Ureter (tissue), 1 donor: ENCODE data around the gene CATSPERZ. TPM values are rescaled to one million over a fixed set of nuclear protein-coding genes. Genes with fewer than 3 reads are reported as not detected.

Experiments used
- DNase-seq: peaks from one replicate; pipeline ENCODE4 v3.0.0-alpha.2; 2020; ENCODE audit warnings: low spot score
- total RNA-seq: library from RNA; stranded (reverse); gene quantifications from one replicate; pipeline ENCODE4 v1.2.4, GENCODE V29; 2023
- donor health status: DM: yes; HTN: yes; CAD: no.

Gene CATSPERZ, protein sequence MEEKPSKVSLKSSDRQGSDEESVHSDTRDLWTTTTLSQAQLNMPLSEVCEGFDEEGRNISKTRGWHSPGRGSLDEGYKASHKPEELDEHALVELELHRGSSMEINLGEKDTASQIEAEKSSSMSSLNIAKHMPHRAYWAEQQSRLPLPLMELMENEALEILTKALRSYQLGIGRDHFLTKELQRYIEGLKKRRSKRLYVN
- total RNA-seq: not detected

GRCh38 chr11:64299847-64300648 is at the start of gene CATSPERZ:
Gene CATSPERZ (plus strand): TSS chr11:64300358. CDS start chr11:64300411, 53 bp downstream.
- no peak for DNase-seq

DNA sequence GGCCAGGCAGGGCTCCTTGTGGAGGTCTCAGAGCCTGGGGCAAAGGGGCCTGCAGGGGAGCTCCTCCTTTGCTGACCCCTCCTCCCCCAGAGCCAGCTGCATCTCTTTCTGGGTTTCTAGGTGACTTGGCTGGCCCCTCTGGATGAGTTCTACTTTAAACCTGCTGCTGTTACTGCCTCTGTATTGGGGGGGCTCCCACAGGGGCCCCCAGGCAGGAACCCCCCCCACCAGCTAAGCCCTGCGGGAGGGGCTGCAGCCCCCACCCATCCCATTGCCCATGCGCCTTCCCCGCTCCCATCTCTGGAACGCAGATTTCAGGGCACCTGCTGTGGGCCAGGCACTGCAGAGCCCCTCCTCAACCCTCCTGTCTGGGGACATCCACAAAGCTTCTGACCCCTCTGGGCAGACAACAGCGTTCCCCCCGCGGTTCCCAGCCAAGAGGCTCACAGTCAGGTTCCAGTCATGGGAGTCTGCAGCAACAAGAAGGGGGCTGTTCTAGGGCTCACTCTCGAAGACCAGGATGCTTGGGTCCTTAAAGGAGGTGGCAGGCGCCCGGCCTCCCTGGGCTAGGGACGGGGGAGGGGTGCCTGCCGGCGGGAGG is 49.6 kb upstream of the CATSPERZ start:
- no peak for DNase-seq

DNA sequence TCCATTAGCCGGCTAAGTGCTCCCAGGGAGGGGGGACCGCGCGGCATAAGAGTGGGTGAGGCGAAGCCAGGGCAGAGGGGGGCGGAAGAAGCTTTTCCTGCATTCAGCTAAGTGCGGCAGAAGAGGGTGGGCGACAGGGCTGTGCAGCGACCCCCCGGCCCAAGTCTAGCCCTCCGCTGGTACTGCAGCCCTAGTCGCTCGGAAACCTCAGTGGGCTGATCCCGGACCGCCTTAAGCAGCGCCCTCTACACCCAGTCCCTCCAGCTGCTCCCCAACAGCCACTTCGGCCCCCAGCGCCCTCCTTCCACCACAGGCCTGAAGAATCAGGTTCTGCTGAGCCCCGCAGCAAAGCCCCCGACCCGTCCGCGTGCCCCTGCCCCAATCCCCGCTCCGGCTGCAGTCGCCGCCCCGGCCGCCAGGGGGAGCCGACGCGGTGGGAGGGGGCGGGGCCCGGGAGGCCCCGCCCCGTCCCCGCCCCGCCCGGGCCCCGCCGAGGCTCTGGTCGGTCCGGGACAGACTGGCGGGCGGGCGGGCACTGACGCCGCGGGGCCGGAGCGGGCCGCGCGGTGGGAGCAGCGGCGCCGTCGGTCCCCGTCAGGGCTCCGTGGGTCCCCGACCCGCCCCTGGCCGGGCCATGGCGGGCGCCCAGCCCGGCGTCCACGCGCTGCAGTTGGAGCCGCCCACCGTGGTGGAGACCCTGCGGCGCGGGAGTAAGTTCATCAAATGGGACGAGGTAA is 49.0 kb upstream of the CATSPERZ start, which contains the start of gene PLCB3:
Gene PLCB3 (plus strand): TSS at position 515 of the 737 bp plus-strand sequence. CDS start 120 bp downstream, at position 635.
- DNase-seq: no peak

DNA sequence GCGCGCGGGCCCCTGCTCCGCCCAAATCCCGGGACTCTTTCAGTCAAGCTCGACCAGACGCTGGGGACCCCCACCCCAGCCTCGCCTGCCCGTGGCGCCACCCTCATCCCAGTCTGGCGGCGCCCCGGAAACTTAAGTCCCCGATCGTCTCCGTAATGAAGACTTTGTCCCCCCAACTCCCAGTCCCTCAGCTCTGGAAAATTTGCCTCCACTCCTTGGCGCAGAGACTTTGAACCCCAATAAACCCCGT is 48.5 kb upstream of the CATSPERZ start:
- DNase-seq: no peak

DNA sequence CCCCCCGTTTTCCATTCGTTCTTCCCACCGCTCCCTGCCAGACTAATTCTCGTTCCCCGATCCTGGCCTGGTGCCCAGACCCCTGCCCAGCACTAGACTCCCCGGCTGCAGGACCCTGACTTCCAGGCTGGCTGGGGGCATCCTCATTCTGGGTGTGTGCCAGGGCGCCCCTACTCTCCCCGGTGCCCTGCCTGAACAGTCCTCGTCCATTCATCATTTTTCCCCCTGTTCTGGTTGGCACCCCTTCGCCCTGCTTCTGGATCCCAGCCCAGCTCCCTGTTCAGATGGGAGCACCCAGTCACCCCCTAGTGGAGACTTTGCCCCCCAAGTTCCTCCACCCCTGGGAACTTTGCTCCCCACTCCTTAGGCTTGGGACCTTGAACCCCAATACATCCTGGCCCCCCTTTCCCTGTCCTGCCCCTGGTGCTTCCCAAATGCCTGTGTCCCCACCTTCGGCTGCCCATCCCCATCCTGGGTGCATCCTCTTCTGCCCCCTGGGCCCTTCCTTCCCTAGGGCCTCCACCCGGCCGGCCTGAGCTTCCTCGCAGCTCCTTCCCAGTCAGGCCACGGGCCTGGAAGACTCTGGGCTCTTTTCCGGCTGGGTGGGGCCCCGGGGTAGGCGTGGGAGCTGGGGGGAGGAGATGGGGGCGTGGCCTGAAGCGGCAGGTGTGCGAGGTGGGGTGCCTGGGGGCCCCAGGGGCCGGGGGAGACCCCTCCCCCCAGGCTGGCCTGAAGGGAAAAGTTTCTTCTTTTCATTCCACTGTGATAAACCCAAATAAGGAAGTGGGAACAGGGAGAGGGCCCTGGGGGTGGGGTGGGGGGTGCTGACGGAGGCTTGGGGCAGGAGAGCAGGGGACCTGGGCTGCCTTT is 47.9 kb upstream of the CATSPERZ start:
- DNase-seq: no peak

DNA sequence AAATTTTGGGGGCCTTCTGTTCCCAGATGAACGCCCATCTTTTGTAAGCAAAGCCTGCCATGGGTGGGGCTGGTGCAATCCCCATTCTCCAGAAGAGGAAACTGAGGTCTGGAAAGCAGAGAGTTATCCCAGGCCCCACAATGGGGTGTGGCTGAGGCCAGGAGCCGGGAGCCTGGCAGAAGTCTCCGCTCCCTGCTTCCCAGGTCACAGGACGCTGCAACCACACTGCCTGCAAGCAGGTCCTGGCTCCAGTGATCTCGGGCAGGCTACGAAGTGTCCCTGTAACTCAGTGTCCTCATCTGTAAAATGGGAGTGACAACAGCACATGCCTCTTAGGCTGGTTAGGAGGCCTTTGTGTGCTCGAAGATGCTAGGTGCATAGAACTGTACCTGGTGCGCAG is 47.1 kb upstream of the CATSPERZ start:
- no peak for DNase-seq

GRCh38 chr11:64253481-64253880 is 46.7 kb upstream of the CATSPERZ start:
- DNase-seq: no peak

GRCh38 chr11:64254326-64254725 is 45.8 kb upstream of the CATSPERZ start:
- no peak for DNase-seq

DNA sequence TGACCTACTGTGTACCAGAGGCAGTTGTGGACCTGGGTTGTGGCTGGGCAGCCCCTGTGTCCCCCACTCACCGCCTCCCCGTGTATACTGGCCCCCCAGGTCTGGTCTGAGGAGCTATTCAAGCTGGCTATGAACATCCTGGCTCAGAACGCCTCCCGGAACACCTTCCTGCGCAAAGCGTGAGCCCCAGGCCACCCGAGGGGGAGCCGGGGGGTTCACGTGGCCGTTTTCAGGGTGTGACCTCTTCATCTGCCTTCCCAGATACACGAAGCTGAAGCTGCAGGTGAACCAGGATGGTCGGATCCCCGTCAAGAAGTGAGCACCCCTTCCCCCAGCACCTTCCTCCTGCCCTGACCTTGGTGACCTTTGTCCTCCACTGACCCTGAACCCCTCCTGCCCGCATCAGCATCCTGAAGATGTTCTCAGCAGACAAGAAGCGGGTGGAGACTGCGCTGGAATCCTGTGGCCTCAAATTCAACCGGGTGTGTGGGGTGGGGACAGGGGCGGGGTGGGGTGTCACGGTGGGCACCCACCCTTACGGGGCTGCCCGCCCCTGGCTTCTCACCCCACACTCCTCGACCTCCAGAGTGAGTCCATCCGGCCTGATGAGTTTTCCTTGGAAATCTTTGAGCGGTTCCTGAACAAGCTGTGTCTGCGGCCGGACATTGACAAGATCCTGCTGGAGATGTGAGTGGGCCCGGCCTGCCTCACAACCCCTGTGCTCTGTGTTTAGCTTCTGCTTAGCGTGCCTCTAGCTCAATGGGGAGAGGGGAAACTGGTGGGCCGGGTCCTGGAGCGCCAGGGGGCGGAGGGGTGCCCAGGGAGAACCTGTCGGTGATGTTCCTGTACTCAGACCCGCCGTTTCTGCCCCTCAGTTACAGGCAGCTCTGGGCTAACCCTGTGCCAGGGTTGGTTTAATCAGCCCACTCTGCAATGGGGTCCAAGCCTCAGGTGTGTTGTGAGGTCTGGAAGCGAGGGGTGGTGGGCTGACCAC is 44.7 kb upstream of the CATSPERZ start:
- DNase-seq: no peak

DNA sequence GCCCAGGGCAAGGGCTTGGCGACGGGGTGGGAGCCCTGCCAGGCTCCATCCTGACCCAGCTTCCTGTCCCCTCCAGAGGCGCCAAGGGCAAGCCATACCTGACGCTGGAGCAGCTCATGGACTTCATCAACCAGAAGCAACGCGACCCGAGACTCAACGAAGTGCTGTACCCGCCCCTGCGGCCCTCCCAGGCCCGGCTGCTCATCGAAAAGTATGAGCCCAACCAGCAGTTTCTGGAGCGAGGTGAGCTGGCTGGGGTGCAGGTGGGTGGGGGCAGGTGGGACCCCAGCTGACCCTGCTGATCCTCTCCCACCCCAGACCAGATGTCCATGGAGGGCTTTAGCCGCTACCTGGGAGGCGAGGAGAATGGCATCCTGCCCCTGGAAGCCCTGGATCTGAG is 43.9 kb upstream of the CATSPERZ start:
- no peak for DNase-seq

GRCh38 chr11:64258356-64258755 is 41.8 kb upstream of the CATSPERZ start:
- DNase-seq: no peak

- DNase-seq: no peak
Observed at GRCh38 chr11:64258946-64259532, 41.1 kb upstream of the CATSPERZ start.

DNA sequence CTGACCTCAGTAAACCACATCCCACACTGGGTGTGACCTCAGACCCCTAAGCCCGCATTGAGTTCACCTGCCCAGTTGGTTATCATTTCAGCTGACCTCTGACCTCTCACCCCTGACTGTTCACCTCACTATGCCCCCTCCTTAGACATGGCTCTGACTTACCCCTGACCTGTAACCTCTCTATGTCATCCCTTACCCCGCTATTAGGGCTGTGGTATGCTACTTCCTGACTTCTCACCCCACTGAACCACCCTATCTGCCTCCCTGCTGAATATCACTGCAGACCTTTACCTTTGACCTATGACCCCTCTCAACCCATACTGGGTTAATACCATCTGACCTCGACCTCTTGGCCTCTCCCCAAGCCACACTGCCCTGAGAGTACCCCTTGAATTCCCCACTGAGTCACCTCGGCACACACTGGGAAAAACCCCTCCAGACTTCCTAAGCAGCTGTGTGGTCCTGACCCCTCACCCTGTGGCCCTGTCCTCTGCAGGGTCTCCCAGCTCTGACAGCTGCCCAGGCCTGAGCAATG is 40.6 kb upstream of the CATSPERZ start:
- DNase-seq: no peak

DNA sequence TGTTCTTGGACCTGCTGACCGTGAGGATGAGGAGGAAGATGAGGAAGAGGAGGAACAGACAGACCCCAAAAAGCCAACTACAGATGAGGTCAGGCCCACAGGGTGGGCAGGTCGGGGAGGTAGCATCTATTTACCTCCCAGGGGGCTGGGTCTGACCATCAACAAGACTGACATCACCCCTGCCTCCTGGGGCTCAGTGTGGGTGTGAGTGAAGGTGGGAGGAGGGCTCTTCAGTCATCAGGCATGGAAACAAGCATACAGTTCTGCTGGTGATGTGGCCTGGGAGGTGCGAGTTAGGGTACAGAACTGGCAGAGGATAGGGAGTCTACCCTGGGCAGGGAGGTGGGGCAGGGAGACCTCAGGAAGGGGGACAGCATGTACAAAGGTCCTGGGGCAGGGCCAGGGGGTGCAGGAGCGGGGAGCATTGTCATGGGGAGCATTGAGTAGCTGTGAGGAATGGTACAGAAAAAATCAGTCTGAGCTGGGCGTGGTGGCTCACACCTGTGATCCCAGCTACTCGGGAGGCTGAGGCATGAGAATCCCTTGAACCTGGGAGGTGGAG is 39.9 kb upstream of the CATSPERZ start:
- no peak for DNase-seq

DNA sequence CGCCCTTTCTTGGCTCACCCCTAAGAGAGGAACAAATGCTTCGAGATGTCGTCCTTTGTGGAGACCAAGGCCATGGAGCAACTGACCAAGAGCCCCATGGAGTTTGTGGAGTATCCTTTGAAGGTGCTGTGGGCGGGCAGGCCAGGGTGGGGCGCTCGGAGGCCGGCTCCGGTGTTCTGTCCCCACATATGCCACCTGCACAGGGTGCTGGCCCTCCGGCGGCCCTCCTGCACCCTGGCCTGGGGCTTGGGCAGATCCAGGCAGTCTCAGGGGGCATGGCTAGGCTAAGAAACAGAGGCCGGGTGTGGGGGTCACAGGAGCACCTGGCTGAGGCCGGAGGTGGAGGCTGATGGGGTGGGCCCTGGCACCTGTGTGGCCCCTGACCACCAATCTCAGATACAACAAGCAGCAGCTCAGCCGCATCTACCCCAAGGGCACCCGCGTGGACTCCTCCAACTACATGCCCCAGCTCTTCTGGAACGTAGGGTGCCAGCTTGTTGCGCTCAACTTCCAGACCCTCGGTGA is 38.5 kb upstream of the CATSPERZ start:
- no peak for DNase-seq

DNA sequence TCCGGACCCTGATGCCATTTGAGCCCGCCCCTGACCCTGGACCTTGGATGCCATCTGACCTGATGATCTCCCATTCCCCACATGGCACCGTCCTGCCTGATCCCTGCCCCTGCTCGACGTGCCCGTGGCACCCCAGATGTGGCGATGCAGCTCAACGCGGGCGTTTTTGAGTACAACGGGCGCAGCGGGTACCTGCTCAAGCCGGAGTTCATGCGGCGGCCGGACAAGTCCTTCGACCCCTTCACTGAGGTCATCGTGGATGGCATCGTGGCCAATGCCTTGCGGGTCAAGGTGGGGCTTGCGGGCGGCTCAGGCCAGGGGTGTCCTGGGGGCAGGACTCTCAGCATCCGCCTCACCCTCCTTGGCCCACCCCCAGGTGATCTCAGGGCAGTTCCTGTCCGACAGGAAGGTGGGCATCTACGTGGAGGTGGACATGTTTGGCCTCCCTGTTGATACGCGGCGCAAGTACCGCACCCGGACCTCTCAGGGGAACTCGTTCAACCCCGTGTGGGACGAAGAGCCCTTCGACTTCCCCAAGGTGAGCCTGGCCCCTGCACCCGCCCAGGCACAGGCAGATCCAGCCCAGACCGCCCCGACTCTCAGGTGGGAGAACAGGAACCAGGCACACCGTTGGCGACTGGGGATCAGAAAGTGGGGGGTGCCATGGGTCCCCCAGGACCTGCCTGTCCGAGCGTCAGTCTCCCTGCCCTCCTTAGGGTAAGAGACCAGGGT is 37.7 kb upstream of the CATSPERZ start:
- no peak for DNase-seq

DNA sequence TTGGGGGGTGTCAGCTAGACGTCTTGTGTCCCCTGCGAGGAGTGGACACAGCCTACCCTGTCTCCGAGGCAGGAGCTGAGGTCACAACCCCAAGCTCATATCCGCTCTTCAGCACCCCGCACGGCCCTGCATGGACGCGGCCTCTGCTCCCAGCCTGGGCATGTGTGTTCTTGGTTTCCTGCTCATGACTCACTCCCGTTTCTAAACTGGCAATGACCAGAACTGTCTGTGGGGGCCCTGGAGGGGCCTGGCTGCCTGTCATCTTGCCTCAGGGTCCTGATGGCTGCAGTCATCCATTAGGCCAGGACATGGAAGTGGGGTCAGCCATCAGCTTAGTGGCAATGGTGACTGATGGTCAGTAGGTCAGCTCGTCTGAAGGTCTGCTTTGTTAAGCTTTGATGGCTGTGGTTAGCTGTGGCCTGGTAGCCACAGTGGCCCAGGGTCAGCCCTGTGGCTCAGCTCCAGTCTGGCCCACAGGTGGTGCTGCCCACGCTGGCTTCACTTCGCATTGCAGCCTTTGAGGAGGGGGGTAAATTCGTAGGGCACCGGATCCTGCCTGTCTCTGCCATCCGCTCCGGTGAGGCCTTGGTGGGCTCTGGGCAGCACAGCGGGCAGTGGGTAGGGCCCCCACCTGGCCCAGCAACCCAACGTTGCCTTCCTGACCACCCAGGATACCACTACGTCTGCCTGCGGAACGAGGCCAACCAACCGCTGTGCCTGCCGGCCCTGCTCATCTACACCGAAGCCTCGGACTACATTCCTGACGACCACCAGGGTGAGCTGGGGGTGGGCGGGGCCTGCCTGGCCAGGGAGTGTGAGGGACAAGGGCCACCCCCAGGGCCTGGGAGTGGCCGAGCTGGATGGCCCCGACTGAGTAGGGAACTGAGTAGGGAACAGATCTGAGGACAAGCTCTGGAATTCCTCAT is 36.9 kb upstream of the CATSPERZ start:
- no peak for DNase-seq
